ENCODE results near the gene C4orf51.

The C4orf51 gene

DNA sequence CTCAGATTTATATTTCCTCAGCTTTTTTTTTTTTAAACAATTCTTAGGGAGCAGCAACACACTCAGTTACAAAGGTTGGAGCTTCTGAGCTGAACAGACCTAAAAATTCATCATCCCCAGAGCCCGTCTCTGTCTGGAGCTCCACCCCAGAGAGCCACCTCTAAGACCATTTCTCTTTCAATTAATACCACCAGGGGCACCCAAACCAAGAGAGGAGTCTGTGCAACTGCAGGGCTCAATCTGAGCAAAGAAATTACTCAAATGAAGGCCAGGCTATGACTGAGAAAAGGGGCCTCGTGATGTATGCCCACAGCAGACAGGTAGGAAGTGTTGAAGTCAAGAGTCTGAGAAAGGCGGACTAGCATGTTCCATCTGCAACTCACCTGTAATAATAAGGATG is 95.5 kb downstream of the C4orf51 start:
- no peaks in the 10 kb centered on the region for H3K9me3 ChIP-seq (ENCODE audit: low read length)
- H3K27ac ChIP-seq (ENCODE audit: low read depth, low read length) = no peak overlapping the region
- H3K4me3 ChIP-seq (ENCODE audit: low read depth in 1 of 2, low read length in 2 of 2) = no peak overlapping the region
- H3K9ac ChIP-seq (ENCODE audit: low read length) = no peak overlapping the region
- peaks cover 22% of the 10 kb centered on the region for H3K4me1 ChIP-seq (ENCODE audit: insufficient read depth, low read length)
- peaks cover 15% of the 10 kb centered on the region for H3K36me3 ChIP-seq (ENCODE audit: insufficient read depth, low read length)
- no peaks in the 10 kb centered on the region for H3K27me3 ChIP-seq (ENCODE audit: control insufficient read depth in 1 of 2, insufficient read depth in 2 of 2, low read length in 2 of 2)

DNA sequence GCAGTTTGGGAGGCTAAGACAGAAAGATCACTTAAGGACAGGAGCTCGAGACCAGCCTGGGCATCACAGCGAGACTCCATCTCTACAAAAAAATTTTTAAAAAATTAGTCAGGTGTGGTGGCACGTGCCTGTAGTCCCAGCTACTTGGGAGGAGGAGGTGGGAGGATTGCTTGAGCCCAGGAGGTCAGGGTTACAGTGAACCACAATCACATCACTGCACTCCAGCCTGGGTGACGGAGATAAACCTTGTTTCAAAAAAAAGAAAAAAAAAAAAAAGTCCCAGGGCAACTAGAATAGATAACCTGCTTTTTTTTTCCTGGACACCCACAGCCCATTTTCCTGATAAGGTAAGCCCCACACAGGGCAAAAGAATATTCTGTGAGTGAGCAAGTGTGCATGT is 96.3 kb downstream of the C4orf51 start:
- no peak overlapping the region for H3K27ac ChIP-seq (ENCODE audit: low read depth, low read length)
- no peak overlapping the region for H3K9ac ChIP-seq (ENCODE audit: low read length)
- H3K27me3 ChIP-seq (ENCODE audit: control insufficient read depth in 1 of 2, insufficient read depth in 2 of 2, low read length in 2 of 2) = no peaks in the 10 kb centered on the region
- no peaks in the 10 kb centered on the region for H3K9me3 ChIP-seq (ENCODE audit: low read length)
- no peak overlapping the region for H3K4me3 ChIP-seq (ENCODE audit: low read depth in 1 of 2, low read length in 2 of 2)
- H3K4me1 ChIP-seq (ENCODE audit: insufficient read depth, low read length) = peaks cover 22% of the 10 kb centered on the region
- peaks cover 15% of the 10 kb centered on the region for H3K36me3 ChIP-seq (ENCODE audit: insufficient read depth, low read length)

GRCh38 chr4:145779319-145779801 is 99.4 kb downstream of the C4orf51 start:
- Histone ChIP-seq H3K4me1 (ENCODE audit: insufficient read depth, low read length) (peaks cover 5% of the 10 kb centered on the region), H3K27ac (ENCODE audit: low read depth, low read length) (no peak overlapping the region), H3K36me3 (ENCODE audit: insufficient read depth, low read length) (peaks cover 15% of the 10 kb centered on the region), H3K9ac (ENCODE audit: low read length) (no peak overlapping the region), H3K9me3 (ENCODE audit: low read length) (no peaks in the 10 kb centered on the region), H3K4me3 (ENCODE audit: low read depth in 1 of 2, low read length in 2 of 2) (no peak overlapping the region), H3K27me3 (ENCODE audit: control insufficient read depth in 1 of 2, insufficient read depth in 2 of 2, low read length in 2 of 2) (no peaks in the 10 kb centered on the region)

- Histone ChIP-seq H3K27me3 (ENCODE audit: control insufficient read depth in 1 of 2, insufficient read depth in 2 of 2, low read length in 2 of 2) (no peaks in the 10 kb centered on the region), H3K9me3 (ENCODE audit: low read length) (no peaks in the 10 kb centered on the region), H3K4me3 (ENCODE audit: low read depth in 1 of 2, low read length in 2 of 2) (no peak overlapping the region), H3K9ac (ENCODE audit: low read length) (no peak overlapping the region), H3K27ac (ENCODE audit: low read depth, low read length) (no peak overlapping the region), H3K36me3 (ENCODE audit: insufficient read depth, low read length) (no peaks in the 10 kb centered on the region), H3K4me1 (ENCODE audit: insufficient read depth, low read length) (peaks cover 8% of the 10 kb centered on the region)
Measured at GRCh38 chr4:145781351-145781750, 101.4 kb downstream of the C4orf51 start.
